ENCODE data around the gene ABCD3.
A peak's percentile ranks its signal among the peaks of the same experiment; 100 is the strongest.

Gene ABCD3

GRCh38 chr1:94418664-94419655 is 771 bp downstream of the ABCD3 start (continued):
- TF ChIP-seq, protein P1, sequence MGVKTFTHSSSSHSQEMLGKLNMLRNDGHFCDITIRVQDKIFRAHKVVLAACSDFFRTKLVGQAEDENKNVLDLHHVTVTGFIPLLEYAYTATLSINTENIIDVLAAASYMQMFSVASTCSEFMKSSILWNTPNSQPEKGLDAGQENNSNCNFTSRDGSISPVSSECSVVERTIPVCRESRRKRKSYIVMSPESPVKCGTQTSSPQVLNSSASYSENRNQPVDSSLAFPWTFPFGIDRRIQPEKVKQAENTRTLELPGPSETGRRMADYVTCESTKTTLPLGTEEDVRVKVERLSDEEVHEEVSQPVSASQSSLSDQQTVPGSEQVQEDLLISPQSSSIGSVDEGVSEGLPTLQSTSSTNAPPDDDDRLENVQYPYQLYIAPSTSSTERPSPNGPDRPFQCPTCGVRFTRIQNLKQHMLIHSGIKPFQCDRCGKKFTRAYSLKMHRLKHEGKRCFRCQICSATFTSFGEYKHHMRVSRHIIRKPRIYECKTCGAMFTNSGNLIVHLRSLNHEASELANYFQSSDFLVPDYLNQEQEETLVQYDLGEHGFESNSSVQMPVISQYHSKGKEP (tag by site-specific recombination; IDR thresholded peaks at IDR 0.05), result no peak
- TF ChIP-seq PATZ1 (tag by site-specific recombination; IDR thresholded peaks at IDR 0.05) (peak; percentile 90), PRDM10 (tag by site-specific recombination; IDR thresholded peaks at IDR 0.05) (no peak), ZNF843 (tag by site-specific recombination; IDR thresholded peaks at IDR 0.05) (no peak), ZNF664 (tag by site-specific recombination; IDR thresholded peaks at IDR 0.05) (no peak), ZNF140 (tag by site-specific recombination; IDR thresholded peaks at IDR 0.05) (no peak), YY2 (tag by site-specific recombination; IDR thresholded peaks at IDR 0.05) (0 out of 2 replicates have a peak, but pooled peaks have one; percentile 5), ZNF37A (tag by site-specific recombination; IDR thresholded peaks at IDR 0.05) (no peak)
- TF ChIP-seq, protein P2, sequence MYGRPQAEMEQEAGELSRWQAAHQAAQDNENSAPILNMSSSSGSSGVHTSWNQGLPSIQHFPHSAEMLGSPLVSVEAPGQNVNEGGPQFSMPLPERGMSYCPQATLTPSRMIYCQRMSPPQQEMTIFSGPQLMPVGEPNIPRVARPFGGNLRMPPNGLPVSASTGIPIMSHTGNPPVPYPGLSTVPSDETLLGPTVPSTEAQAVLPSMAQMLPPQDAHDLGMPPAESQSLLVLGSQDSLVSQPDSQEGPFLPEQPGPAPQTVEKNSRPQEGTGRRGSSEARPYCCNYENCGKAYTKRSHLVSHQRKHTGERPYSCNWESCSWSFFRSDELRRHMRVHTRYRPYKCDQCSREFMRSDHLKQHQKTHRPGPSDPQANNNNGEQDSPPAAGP (tag by site-specific recombination; IDR thresholded peaks at IDR 0.05), result peak; percentile 14; the same call in 1 of the 2 replicates
- TF ChIP-seq, protein P3, sequence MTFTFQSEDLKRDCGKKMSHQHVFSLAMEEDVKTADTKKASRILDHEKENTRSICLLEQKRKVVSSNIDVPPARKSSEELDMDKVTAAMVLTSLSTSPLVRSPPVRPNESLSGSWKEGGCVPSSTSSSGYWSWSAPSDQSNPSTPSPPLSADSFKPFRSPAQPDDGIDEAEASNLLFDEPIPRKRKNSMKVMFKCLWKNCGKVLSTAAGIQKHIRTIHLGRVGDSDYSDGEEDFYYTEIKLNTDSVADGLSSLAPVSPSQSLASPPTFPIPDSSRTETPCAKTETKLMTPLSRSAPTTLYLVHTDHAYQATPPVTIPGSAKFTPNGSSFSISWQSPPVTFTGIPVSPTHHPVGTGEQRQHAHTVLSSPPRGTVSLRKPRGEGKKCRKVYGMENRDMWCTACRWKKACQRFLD (tag by site-specific recombination; IDR thresholded peaks at IDR 0.05), result 0 out of 2 replicates have a peak, but pooled peaks have one; percentile 0

GRCh38 chr1:94422115-94422820 is 4.1 kb downstream of the ABCD3 start:
- Histone ChIP-seq H3K9me3 (ENCODE audit: control insufficient read depth, insufficient read depth, low read depth, low read length) (no peaks in the 10 kb centered on the region), H3K36me3 (ENCODE audit: control insufficient read depth in 2 of 2, insufficient read depth in 1 of 2, low read length in 2 of 2) (no peaks in the 10 kb centered on the region), H3K27ac (ENCODE audit: extremely low read depth, low read depth, low read length) (no peak overlapping the region), H3K4me1 (ENCODE audit: control insufficient read depth, insufficient read depth, low read length) (peaks cover 34% of the 10 kb centered on the region), H3K4me3 (ENCODE audit: low read depth, low read length) (no peak overlapping the region)
- ChIA-PET CTCF (interaction anchor here (0.8 kb wide), 1 partner anchor 87 kb away, joined by 3 read pairs; no protein-coding TSS in a partner anchor), POLR2A (interaction anchor here (0.6 to 0.9 kb wide), 2 partner anchors 8 to 146 kb away, joined by 3 read pairs; no protein-coding TSS in a partner anchor)
- peak; percentile 96 for TF ChIP-seq PRDM10 (tag by site-specific recombination; IDR thresholded peaks at IDR 0.05)
- peak; percentile 55; the same call in 1 of the 2 replicates for TF ChIP-seq ZXDB (tag by site-specific recombination; IDR thresholded peaks at IDR 0.05)
- no peak for TF ChIP-seq ZNF121 (tag by site-specific recombination; IDR thresholded peaks at IDR 0.05)
- TF ChIP-seq ZBTB17 (tag by site-specific recombination; IDR thresholded peaks at IDR 0.05), result 0 out of 2 replicates have a peak, but pooled peaks have one; percentile 19
- TF ChIP-seq ZNF2 (tag by site-specific recombination; IDR thresholded peaks at IDR 0.05), result no peak
- TF ChIP-seq TRIM28 (IDR thresholded peaks at IDR 0.05; ENCODE audit: borderline replicate concordance, low read length), result 0 out of 2 replicates have a peak, but pooled peaks have one; percentile 49
- peak; percentile 77; the same call in 1 of the 2 replicates for TF ChIP-seq SCRT1 (tag by site-specific recombination; IDR thresholded peaks at IDR 0.05; ENCODE audit: borderline replicate concordance)
- no peak for TF ChIP-seq ZNF23 (tag by site-specific recombination; IDR thresholded peaks at IDR 0.05; ENCODE audit: borderline replicate concordance)
- no peak for TF ChIP-seq ZNF548 (tag by site-specific recombination; IDR thresholded peaks at IDR 0.05)
- no peak for TF ChIP-seq GLIS1 (tag by site-specific recombination; IDR thresholded peaks at IDR 0.05)
- 0 out of 2 replicates have a peak, but pooled peaks have one; percentile 31 for TF ChIP-seq ZEB2 (tag by site-specific recombination; IDR thresholded peaks at IDR 0.05)
